Activated CD4-positive, alpha-beta T cell treated with anti-CD3 and anti-CD28 coated beads for 48 hours (primary cell): ENCODE data around the gene WAS.

Source experiments
- DNase-seq: peaks from one replicate; pipeline ENCODE4 v3.0.0-alpha.2; 2020

Gene WAS

DNA sequence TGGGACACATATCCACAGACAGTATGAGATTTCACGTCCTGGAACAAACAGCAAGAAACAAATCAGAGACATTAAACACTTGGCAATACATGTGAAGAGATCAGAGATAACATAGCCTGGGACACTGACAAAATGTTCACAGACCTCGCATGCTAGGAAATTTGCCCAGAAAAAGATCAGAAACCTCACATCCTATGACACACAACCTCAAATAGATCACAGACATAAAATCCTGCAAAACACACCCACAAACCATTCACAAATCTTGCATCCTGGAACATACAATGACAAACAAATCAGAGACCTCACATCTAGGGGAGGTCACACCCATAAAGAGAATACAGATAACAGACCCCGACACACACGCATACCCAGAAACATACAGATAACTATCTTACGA, 31.0 kb downstream of the WAS start:
- no peak for DNase-seq

- DNase-seq, result no peak
Measured at GRCh38 chrX:48715072-48715471, 31.5 kb downstream of the WAS start.

GRCh38 chrX:48715876-48716502, 32.4 kb downstream of the WAS start:
- no peak for DNase-seq

DNA sequence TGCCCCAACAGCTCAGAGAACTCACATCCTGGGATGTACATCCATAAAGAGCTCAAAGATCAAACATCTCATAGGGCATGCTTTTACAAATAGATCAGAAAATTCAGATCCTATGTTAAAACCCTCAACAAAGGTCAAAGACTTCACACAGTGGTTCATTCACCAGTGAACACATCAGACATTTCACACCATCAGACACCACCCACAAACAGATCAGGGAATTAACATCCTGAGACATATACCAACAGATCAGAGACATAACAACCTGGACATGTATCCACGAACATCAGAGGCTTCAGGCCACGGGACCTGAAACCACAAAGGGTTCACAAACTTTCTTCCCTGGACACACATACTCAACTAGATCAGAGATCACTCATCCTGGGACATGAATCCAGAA, 36.4 kb downstream of the WAS start:
- DNase-seq, result no peak

- DNase-seq, result no peak
Measured at GRCh38 chrX:48720577-48721250, 37.1 kb downstream of the WAS start.

- no peak for DNase-seq
Measured at GRCh38 chrX:48721916-48722315, 38.3 kb downstream of the WAS start.

GRCh38 chrX:48726596-48726995, 43.0 kb downstream of the WAS start:
- DNase-seq, result no peak

GRCh38 chrX:48728653-48729052, 45.1 kb downstream of the WAS start:
- no peak for DNase-seq

GRCh38 chrX:48736303-48736702, 52.7 kb downstream of the WAS start:
- DNase-seq, result no peak

- DNase-seq, result no peak
Measured at GRCh38 chrX:48736878-48737212, 53.2 kb downstream of the WAS start.

- peak; percentile 89 for DNase-seq
Measured at GRCh38 chrX:48737213-48737938, 53.8 kb downstream of the WAS start.

GRCh38 chrX:48737940-48738339, 54.3 kb downstream of the WAS start:
- DNase-seq, result no peak
